PC-9 (cell line): Measurements from ENCODE around the gene CAPRIN1. TPM values are rescaled to one million over a fixed set of nuclear protein-coding genes. Genes with fewer than 3 reads are reported as not detected.

Experiments
- BruUV-seq: library from RNA; stranded (reverse); fragments of 400-500 nt; replicated peaks from 2 replicates; lab custom pipeline; 2021; lab: Mats Ljungman, UMichigan
- CTCF ChIA-PET: fragments of 300-600 bp; sonication (Branson Sonifier 250); formaldehyde crosslinking; loops from one replicate; lab custom pipeline; 2022; ENCODE audit warnings: antibody characterized with exemption; lab: Charles Lee
- POLR2A ChIA-PET: fragments of 300-600 bp; sonication (Branson Sonifier 250); formaldehyde crosslinking; loops from one replicate; lab custom pipeline; 2022; ENCODE audit warnings: antibody characterized with exemption; ENCODE audit not compliant: unreplicated experiment; lab: Charles Lee
- DNase-seq, 2 experiments: peaks; one replicate each; pipeline versions ENCODE4 v3.0.0 to v3.0.0-alpha.2; 2015 to 2022; ENCODE audit warnings: mixed read lengths in 1 of 2
- H2AFZ ChIP-seq: fragments of 200-600 bp; sonication (generic); 2 replicates; pipeline ENCODE4 v1.8.1; 2017; ENCODE audit warnings: antibody characterized with exemption
- H3F3A ChIP-seq: fragments of 200-600 bp; sonication (generic); 2 replicates; pipeline ENCODE4 v1.8.1; 2017; ENCODE audit warnings: antibody characterized with exemption, mild to moderate bottlenecking, low read depth; ENCODE audit not compliant: insufficient read depth
- H3K27ac ChIP-seq: fragments of 200-600 bp; sonication (generic); 2 replicates; pipeline ENCODE4 v1.6.1; 2016; ENCODE audit warnings: mixed run types
- H3K27me3 ChIP-seq: fragments of 200-600 bp; sonication (generic); 2 replicates; pipeline ENCODE4 v1.6.1; 2016; ENCODE audit warnings: low read depth, mixed run types; ENCODE audit not compliant: insufficient read depth
- H3K36me3 ChIP-seq: fragments of 200-600 bp; sonication (generic); 2 replicates; pipeline ENCODE4 v1.6.1; 2016; ENCODE audit warnings: low read depth, mixed run types
- H3K4me1 ChIP-seq: fragments of 200-600 bp; sonication (generic); replicated peaks from 2 replicates; pipeline ENCODE4 v1.6.1; 2016; ENCODE audit warnings: mixed run types; ENCODE audit not compliant: insufficient read depth
- H3K4me2 ChIP-seq: fragments of 200-600 bp; sonication (generic); 2 replicates; pipeline ENCODE4 v1.6.1; 2017; ENCODE audit warnings: mixed run types
- H3K4me3 ChIP-seq: fragments of 200-600 bp; sonication (generic); 2 replicates; pipeline ENCODE4 v1.6.1; 2016; ENCODE audit warnings: mixed run types
- H3K79me2 ChIP-seq: fragments of 200-600 bp; sonication (generic); 2 replicates; pipeline ENCODE4 v1.6.1; 2017; ENCODE audit warnings: low read depth, mixed run types
- H3K9me2 ChIP-seq: fragments of 200-600 bp; sonication (generic); 2 replicates; pipeline ENCODE4 v1.8.1; 2017; ENCODE audit warnings: mild to moderate bottlenecking; ENCODE audit not compliant: insufficient read depth
- H3K9me3 ChIP-seq: fragments of 200-600 bp; sonication (generic); 2 replicates; pipeline ENCODE4 v1.8.1; 2016; ENCODE audit warnings: low read depth; ENCODE audit not compliant: insufficient read depth
- H4K20me1 ChIP-seq: fragments of 200-600 bp; sonication (generic); 2 replicates; pipeline ENCODE4 v1.8.1; 2017; ENCODE audit not compliant: insufficient read depth
- EZH2 ChIP-seq: fragments of 200-600 bp; sonication (generic); IDR thresholded peaks from 2 replicates; pipeline ENCODE4 v1.8.0; 2017; ENCODE audit warnings: antibody characterized with exemption, low read depth
- intact Hi-C: fragments of 100-400 bp; cut with micrococcal nuclease; formaldehyde crosslinking; loops from one replicate; pipeline ENCODE4 v1.10.0; 2022; ENCODE audit not compliant: unreplicated experiment
- total RNA-seq: library from RNA; stranded (reverse); gene quantifications from 2 replicates; pipeline ENCODE4 v1.2.3, GENCODE V29; 2021
- TF ChIP-seq, protein P1 (sequence below): fragments of 200-600 bp; sonication (generic); conservative IDR thresholded peaks from 2 replicates; pipeline ENCODE4 v1.6.1; 2017; ENCODE audit warnings: mixed run types, antibody characterized with exemption, mild to moderate bottlenecking, moderate library complexity

The CAPRIN1 gene
- total RNA-seq, 1 experiment from 2014 or later = 289 TPM

DNA sequence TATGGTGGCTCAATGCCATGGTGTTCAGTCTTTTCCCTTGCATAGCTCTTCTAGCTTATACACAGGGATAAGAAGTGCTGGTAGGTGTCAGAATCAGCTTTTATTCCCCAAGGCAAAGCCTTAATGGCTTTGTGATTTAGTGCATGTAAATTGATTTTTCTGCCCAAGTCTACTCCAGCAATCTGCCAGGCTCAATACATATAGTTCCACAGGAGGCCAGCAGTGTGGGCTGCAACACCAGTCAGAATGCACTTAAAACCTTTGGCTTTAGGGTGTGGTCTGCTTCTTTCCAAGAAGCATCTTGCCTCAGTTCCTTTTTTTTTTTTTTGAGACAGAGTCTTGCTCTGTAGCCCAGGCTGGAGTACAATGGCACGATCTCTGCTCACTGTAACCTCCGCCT, 14.5 kb upstream of the CAPRIN1 start:
- no peaks in the 10 kb centered on the region for H4K20me1 ChIP-seq
- H2AFZ ChIP-seq = no peak overlapping the region
- no peak for DNase-seq
- H3K4me2 ChIP-seq = no peak overlapping the region
- no peak overlapping the region for H3K27ac ChIP-seq
- peaks cover 5% of the 10 kb centered on the region; the same call in 1 of the 2 replicates for H3K4me1 ChIP-seq
- POLR2A ChIA-PET = interaction anchor here (0.5 kb wide), 1 partner anchor 174 kb away, joined by 7 read pairs; no protein-coding TSS in a partner anchor
- no peaks in the 10 kb centered on the region for H3K9me2 ChIP-seq
- BruUV-seq = no TSS peak
- TF ChIP-seq EZH2 = no peak
- TF ChIP-seq, protein P1, sequence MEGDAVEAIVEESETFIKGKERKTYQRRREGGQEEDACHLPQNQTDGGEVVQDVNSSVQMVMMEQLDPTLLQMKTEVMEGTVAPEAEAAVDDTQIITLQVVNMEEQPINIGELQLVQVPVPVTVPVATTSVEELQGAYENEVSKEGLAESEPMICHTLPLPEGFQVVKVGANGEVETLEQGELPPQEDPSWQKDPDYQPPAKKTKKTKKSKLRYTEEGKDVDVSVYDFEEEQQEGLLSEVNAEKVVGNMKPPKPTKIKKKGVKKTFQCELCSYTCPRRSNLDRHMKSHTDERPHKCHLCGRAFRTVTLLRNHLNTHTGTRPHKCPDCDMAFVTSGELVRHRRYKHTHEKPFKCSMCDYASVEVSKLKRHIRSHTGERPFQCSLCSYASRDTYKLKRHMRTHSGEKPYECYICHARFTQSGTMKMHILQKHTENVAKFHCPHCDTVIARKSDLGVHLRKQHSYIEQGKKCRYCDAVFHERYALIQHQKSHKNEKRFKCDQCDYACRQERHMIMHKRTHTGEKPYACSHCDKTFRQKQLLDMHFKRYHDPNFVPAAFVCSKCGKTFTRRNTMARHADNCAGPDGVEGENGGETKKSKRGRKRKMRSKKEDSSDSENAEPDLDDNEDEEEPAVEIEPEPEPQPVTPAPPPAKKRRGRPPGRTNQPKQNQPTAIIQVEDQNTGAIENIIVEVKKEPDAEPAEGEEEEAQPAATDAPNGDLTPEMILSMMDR = no peak
- no peak overlapping the region for H3K4me3 ChIP-seq
- H3K27me3 ChIP-seq = no peaks in the 10 kb centered on the region
- intact Hi-C loops = no loop called here
- no peaks in the 10 kb centered on the region for H3F3A ChIP-seq
- H3K79me2 ChIP-seq = no peaks in the 10 kb centered on the region
- H3K9me3 ChIP-seq = no peaks in the 10 kb centered on the region
- no peaks in the 10 kb centered on the region for H3K36me3 ChIP-seq
- CTCF ChIA-PET = no interaction called here

DNA sequence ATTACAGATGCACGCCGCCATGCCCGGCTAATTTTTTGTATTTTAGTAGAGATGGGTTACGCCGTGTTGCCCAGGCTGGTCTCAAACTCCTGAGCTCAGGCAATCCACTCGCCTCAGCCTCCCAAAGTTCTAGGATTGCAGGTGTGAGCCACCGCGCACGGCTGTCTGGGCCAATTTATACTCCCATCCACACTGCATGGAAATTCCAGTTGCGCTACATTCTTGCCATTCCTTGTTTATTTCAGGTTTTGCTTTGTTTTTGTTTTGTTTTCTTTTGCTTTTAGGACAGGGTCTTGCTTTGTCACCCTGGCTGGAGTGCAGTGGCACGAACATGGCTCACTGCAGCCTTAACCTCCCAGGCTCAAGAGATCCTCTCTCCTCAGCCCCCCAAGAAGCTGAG, 11.0 kb upstream of the CAPRIN1 start:
- Histone ChIP-seq H3K4me2 (no peak overlapping the region), H4K20me1 (no peaks in the 10 kb centered on the region), H3K79me2 (no peaks in the 10 kb centered on the region), H3K27me3 (no peaks in the 10 kb centered on the region), H3F3A (peaks cover 15% of the 10 kb centered on the region), H3K4me1 (peaks cover 18% of the 10 kb centered on the region), H3K27ac (no peak overlapping the region), H3K36me3 (no peaks in the 10 kb centered on the region), H3K9me2 (no peaks in the 10 kb centered on the region), H3K4me3 (no peak overlapping the region), H2AFZ (no peak overlapping the region), H3K9me3 (no peaks in the 10 kb centered on the region)
- intact Hi-C loops = no loop called here
- POLR2A ChIA-PET = no interaction called here
- CTCF ChIA-PET = no interaction called here
- BruUV-seq = no TSS peak
- DNase-seq = peak in 1 of 2 experiments; percentile 16
- TF ChIP-seq, protein P1 = no peak
- no peak for TF ChIP-seq EZH2

DNA sequence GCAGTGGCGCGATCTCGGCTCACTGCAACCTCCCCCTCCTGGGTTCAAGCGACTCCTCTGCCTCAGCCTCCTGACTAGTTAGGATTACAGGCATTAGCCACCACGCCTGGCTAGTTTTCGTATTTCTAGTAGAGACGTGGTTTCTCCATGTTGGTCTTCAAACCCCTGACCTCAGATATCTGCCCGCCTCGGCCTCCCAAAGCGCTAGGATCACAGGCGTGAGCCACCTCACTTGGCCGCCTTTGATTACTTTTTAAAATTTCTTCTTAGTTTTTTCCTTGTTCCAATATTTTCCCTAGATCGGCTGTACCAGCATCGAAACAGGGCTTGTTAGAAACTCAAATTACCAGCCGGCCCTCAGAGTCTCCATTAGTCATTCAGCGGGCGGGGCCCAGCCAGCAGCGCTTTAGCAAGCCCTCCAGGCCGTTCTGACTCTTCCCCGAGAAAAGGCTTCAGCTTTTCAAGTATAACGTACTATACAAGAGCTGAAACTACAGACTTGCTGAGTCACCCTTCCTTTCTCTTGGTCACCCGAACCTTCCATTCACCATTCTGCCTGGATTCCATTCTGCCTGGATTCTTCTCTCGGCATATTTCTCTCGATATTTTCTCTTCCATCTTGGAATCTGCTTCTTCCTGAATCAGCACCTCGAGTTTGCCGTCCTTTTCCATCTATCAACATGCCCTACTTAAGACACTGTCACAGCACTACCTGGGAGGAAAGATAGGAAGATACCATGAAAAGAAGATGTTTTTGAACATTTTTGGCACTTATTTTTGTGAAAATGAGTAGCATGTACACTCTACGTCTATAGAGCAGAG, 6.7 kb upstream of the CAPRIN1 start:
- H3K79me2 ChIP-seq = no peaks in the 10 kb centered on the region
- H4K20me1 ChIP-seq = no peaks in the 10 kb centered on the region
- peaks cover 19% of the 10 kb centered on the region for H3F3A ChIP-seq
- H3K9me3 ChIP-seq = no peaks in the 10 kb centered on the region
- no peak for TF ChIP-seq EZH2
- TF ChIP-seq, protein P1 = no peak
- POLR2A ChIA-PET = interaction anchor here (0.6 kb wide), 3 partner anchors 43 to 57 kb away, joined by 3 to 8 read pairs (median 4); no protein-coding TSS in a partner anchor
- CTCF ChIA-PET = no interaction called here
- H3K27ac ChIP-seq = peak overlapping the region; percentile 97
- H3K4me1 ChIP-seq = peaks cover 20% of the 10 kb centered on the region
- intact Hi-C loops = loop anchor here (5.0 kb wide), 1 partner anchor 1092 kb away; the partner anchor contains the start of gene CD44
- H3K9me2 ChIP-seq = no peaks in the 10 kb centered on the region
- DNase-seq = peak; percentile 86 to 96
- H3K27me3 ChIP-seq = no peaks in the 10 kb centered on the region
- peak overlapping the region; percentile 88 for H2AFZ ChIP-seq
- peak overlapping the region; percentile 49 for H3K4me3 ChIP-seq
- H3K36me3 ChIP-seq = no peaks in the 10 kb centered on the region
- BruUV-seq = no TSS peak
- H3K4me2 ChIP-seq = peak overlapping the region; percentile 84
